Middle frontal gyrus (tissue), 1 donor: ENCODE data around the gene C20orf173.
"Not testable (repeated sequence)": the region's sequence is repeated elsewhere in the genome, so short reads cannot be mapped to it uniquely, and the experiment has no call there.

ENCODE experiments used
- DNase-seq: peaks from one replicate; pipeline ENCODE4 v3.0.0-alpha.2; 2015; ENCODE audit warnings: low spot score; ENCODE audit errors: extremely low spot score

C20orf173 gene

GRCh38 chr20:35529552-35529951 lies at the start of gene C20orf173:
TSS of gene C20orf173 (minus strand) at chr20:35529652. CDS start at chr20:35529373, 279 bp downstream.
- no peak for DNase-seq

- DNase-seq = no peak
These were observed 49.7 kb upstream of the C20orf173 start for GRCh38 chr20:35579196-35579595.

GRCh38 chr20:35578469-35578868 lies 49.0 kb upstream of the C20orf173 start:
- DNase-seq = no peak

- DNase-seq = no peak
These were observed 47.4 kb upstream of the C20orf173 start for GRCh38 chr20:35576816-35577215.

GRCh38 chr20:35575958-35576357 lies 46.5 kb upstream of the C20orf173 start:
- no peak for DNase-seq

- DNase-seq = no peak
These were observed 43.4 kb upstream of the C20orf173 start for GRCh38 chr20:35572838-35573237.

- no peak for DNase-seq
These were observed 42.1 kb upstream of the C20orf173 start for GRCh38 chr20:35571555-35571954.

- no peak for DNase-seq
These were observed 39.2 kb upstream of the C20orf173 start for GRCh38 chr20:35568645-35569044.

GRCh38 chr20:35564905-35565304 lies 35.5 kb upstream of the C20orf173 start:
- no peak for DNase-seq

- no peak for DNase-seq
These were observed 34.4 kb upstream of the C20orf173 start for GRCh38 chr20:35563834-35564233.

GRCh38 chr20:35562541-35563110 lies 33.2 kb upstream of the C20orf173 start:
- DNase-seq = no peak

GRCh38 chr20:35561671-35562070 lies 32.2 kb upstream of the C20orf173 start:
- no peak for DNase-seq

- DNase-seq = no peak
These were observed 31.8 kb upstream of the C20orf173 start for GRCh38 chr20:35561268-35561667.

- no peak for DNase-seq
These were observed 31.1 kb upstream of the C20orf173 start for GRCh38 chr20:35560541-35560940.

- DNase-seq = no peak
These were observed 30.7 kb upstream of the C20orf173 start for GRCh38 chr20:35560105-35560511.

GRCh38 chr20:35559042-35559693 lies 29.7 kb upstream of the C20orf173 start:
- DNase-seq = no peak

- no peak for DNase-seq
These were observed 29.0 kb upstream of the C20orf173 start for GRCh38 chr20:35558451-35558850.

- DNase-seq = no peak
These were observed 27.4 kb upstream of the C20orf173 start for GRCh38 chr20:35556871-35557270.

- no peak for DNase-seq
These were observed 26.6 kb upstream of the C20orf173 start for GRCh38 chr20:35555951-35556645.

- DNase-seq = not testable (repeated sequence)
These were observed 26.0 kb upstream of the C20orf173 start for GRCh38 chr20:35555461-35555860.

GRCh38 chr20:35552914-35553313 lies 23.5 kb upstream of the C20orf173 start:
- no peak for DNase-seq

GRCh38 chr20:35551503-35551902 lies 22.1 kb upstream of the C20orf173 start:
- DNase-seq = no peak

- DNase-seq = no peak
These were observed 17.9 kb upstream of the C20orf173 start for GRCh38 chr20:35547329-35547728.
